ENCODE results near the gene RAPGEF2. TPM values are rescaled to one million over a fixed set of nuclear protein-coding genes. Genes with fewer than 3 reads are reported as not detected.

Gene RAPGEF2
- total RNA-seq, 1 experiment from 2014 or later = 23.8 TPM

DNA sequence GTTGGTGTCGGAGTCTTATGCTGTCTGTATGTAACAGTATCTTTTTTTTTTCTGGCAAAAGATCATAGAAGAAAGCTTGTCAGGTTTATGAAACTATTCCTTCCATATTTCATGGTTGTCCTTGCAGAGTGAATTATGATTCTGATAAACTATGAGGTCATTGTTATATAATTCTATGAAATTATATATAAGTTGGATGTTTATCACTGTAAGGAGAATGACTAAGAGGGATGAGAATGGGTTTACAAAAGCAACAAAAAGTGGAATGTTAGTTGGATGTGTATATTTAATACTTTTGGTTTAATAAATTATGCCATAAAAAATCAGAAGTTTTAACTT is 43.1 kb downstream of the RAPGEF2 start:
- intact Hi-C loops (cut with micrococcal nuclease; ENCODE audit: unreplicated experiment) = no loop called here
- Mint-ChIP-seq H3K9me3 (ENCODE audit: low read depth, unreplicated experiment) (no peaks in the 10 kb centered on the region), H3K36me3 (ENCODE audit: insufficient read depth, unreplicated experiment) (no peaks in the 10 kb centered on the region), H3K27ac (ENCODE audit: unreplicated experiment) (no peak overlapping the region), H3K27me3 (ENCODE audit: unreplicated experiment) (no peaks in the 10 kb centered on the region), H3K4me3 (ENCODE audit: low read depth, unreplicated experiment) (no peak overlapping the region), H3K4me1 (ENCODE audit: low read depth, unreplicated experiment) (peaks cover 6% of the 10 kb centered on the region)
- CTCF ChIA-PET = no interaction called here
- no peak for DNase-seq
- TF ChIP-seq, protein P1, sequence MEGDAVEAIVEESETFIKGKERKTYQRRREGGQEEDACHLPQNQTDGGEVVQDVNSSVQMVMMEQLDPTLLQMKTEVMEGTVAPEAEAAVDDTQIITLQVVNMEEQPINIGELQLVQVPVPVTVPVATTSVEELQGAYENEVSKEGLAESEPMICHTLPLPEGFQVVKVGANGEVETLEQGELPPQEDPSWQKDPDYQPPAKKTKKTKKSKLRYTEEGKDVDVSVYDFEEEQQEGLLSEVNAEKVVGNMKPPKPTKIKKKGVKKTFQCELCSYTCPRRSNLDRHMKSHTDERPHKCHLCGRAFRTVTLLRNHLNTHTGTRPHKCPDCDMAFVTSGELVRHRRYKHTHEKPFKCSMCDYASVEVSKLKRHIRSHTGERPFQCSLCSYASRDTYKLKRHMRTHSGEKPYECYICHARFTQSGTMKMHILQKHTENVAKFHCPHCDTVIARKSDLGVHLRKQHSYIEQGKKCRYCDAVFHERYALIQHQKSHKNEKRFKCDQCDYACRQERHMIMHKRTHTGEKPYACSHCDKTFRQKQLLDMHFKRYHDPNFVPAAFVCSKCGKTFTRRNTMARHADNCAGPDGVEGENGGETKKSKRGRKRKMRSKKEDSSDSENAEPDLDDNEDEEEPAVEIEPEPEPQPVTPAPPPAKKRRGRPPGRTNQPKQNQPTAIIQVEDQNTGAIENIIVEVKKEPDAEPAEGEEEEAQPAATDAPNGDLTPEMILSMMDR (IDR thresholded peaks at IDR 0.05; ENCODE audit: unreplicated experiment) = no peak
- no TSS peak for BruUV-seq (replicated peaks)

DNA sequence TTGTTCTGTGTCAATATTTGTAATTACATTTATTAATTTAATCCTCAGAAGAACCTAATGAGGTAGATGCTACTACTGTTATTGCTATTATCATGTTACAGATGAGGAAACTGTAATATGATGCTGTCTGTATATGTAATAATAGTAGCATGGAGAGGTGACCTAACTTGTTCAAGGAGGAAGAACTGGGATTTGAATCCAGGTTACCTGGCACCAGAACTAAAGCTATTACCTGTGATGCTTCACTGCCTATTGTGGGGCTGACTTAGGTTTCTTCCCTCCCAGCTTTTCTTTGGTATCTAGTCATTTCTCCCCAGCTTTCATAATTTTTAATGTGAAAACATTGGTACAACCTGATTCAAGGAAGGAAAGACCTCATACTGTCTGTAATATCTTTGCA is 43.6 kb downstream of the RAPGEF2 start:
- DNase-seq = no peak
- Mint-ChIP-seq H3K27me3 (ENCODE audit: unreplicated experiment) (no peaks in the 10 kb centered on the region), H3K27ac (ENCODE audit: unreplicated experiment) (no peak overlapping the region), H3K36me3 (ENCODE audit: insufficient read depth, unreplicated experiment) (no peaks in the 10 kb centered on the region), H3K4me3 (ENCODE audit: low read depth, unreplicated experiment) (no peak overlapping the region), H3K9me3 (ENCODE audit: low read depth, unreplicated experiment) (no peaks in the 10 kb centered on the region), H3K4me1 (ENCODE audit: low read depth, unreplicated experiment) (peaks cover 6% of the 10 kb centered on the region)
- intact Hi-C loops (cut with micrococcal nuclease; ENCODE audit: unreplicated experiment) = no loop called here
- CTCF ChIA-PET = no interaction called here
- TF ChIP-seq, protein P1 (IDR thresholded peaks at IDR 0.05; ENCODE audit: unreplicated experiment) = no peak
- BruUV-seq (replicated peaks) = no TSS peak

DNA sequence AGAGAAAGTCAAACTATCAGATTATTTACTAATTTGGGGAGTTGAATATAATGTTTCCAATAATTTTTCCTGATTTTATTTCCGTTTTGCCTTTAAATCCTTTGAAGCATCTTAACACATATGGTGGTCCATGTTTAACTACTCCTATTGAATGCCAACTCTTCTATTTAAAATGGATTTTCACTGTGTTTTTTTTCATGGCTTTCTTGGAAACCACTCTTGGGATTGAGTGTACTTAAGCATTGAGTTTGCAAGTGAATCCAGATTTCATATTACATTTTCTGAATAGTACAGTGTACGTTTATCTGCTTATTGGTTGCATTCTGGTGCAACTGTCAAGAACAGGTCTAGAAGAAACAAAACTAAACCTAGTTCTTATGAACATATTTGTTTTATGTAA is 45.6 kb downstream of the RAPGEF2 start:
- TF ChIP-seq, protein P1 (IDR thresholded peaks at IDR 0.05; ENCODE audit: unreplicated experiment) = no peak
- no peak overlapping the region for H3K4me3 Mint-ChIP-seq (ENCODE audit: low read depth, unreplicated experiment)
- CTCF ChIA-PET = no interaction called here

DNA sequence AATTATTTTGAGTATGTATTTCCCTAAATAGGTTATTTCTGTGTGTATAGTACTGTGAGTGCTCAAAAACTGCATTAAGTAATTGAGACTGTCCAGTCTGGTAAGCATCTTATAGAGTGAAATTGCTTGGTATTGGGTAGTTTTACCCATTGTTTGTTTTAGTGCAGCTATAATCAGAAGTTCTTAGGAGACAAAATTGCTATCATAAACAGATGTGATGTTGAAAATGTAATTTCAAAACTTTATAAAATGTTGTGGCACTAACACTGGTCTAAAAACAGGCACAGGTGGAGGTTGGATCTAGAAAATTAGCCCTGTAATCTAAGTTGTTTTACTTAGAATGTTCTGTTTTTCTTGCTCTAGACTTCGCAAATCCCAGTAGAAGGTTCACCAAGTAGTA is 46.8 kb downstream of the RAPGEF2 start:
- peaks cover 6% of the 10 kb centered on the region for H3K4me1 Mint-ChIP-seq (ENCODE audit: low read depth, unreplicated experiment)
- H3K4me3 Mint-ChIP-seq (ENCODE audit: low read depth, unreplicated experiment) = no peak overlapping the region
- no peak overlapping the region for H3K27ac Mint-ChIP-seq (ENCODE audit: unreplicated experiment)
- no peaks in the 10 kb centered on the region for H3K36me3 Mint-ChIP-seq (ENCODE audit: insufficient read depth, unreplicated experiment)
- CTCF ChIA-PET = no interaction called here
- no peak for DNase-seq
- no TSS peak for BruUV-seq (replicated peaks)
- no peaks in the 10 kb centered on the region for H3K9me3 Mint-ChIP-seq (ENCODE audit: low read depth, unreplicated experiment)
- no peaks in the 10 kb centered on the region for H3K27me3 Mint-ChIP-seq (ENCODE audit: unreplicated experiment)
- TF ChIP-seq, protein P1 (IDR thresholded peaks at IDR 0.05; ENCODE audit: unreplicated experiment) = no peak
- intact Hi-C loops (cut with micrococcal nuclease; ENCODE audit: unreplicated experiment) = no loop called here

More for the DNA sequence above, 45.6 kb downstream of the RAPGEF2 start:
- H3K27ac Mint-ChIP-seq (ENCODE audit: unreplicated experiment) = no peak overlapping the region
- DNase-seq = no peak
- no peaks in the 10 kb centered on the region for H3K36me3 Mint-ChIP-seq (ENCODE audit: insufficient read depth, unreplicated experiment)
- H3K27me3 Mint-ChIP-seq (ENCODE audit: unreplicated experiment) = no peaks in the 10 kb centered on the region
- no peaks in the 10 kb centered on the region for H3K9me3 Mint-ChIP-seq (ENCODE audit: low read depth, unreplicated experiment)
- H3K4me1 Mint-ChIP-seq (ENCODE audit: low read depth, unreplicated experiment) = peaks cover 6% of the 10 kb centered on the region
- intact Hi-C loops (cut with micrococcal nuclease; ENCODE audit: unreplicated experiment) = no loop called here
- no TSS peak for BruUV-seq (replicated peaks)

DNA sequence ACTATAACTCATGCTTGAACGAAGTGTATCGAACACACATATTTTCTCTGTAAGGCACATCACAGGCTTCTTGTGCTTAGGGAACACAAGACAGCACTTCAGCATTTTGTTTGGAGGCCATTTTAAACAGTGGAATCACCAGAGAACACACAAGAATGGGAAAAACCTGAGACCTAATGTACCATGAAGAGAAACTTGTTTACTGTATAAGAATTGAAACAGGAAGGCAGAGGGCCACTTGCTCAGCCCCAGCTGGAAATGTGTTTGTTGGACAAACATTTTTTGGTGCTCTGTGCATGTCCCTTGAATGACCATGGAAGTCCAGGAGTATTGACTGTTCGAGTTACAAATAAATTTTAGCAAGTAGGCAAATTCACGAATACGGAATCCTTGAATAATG is 47.5 kb downstream of the RAPGEF2 start:
- CTCF ChIA-PET = no interaction called here
- peaks cover 5% of the 10 kb centered on the region for H3K4me1 Mint-ChIP-seq (ENCODE audit: low read depth, unreplicated experiment)

More for the DNA sequence above, 47.5 kb downstream of the RAPGEF2 start:
- TF ChIP-seq, protein P1 (IDR thresholded peaks at IDR 0.05; ENCODE audit: unreplicated experiment) = no peak
- intact Hi-C loops (cut with micrococcal nuclease; ENCODE audit: unreplicated experiment) = no loop called here
- Mint-ChIP-seq H3K36me3 (ENCODE audit: insufficient read depth, unreplicated experiment) (no peaks in the 10 kb centered on the region), H3K27me3 (ENCODE audit: unreplicated experiment) (no peaks in the 10 kb centered on the region), H3K27ac (ENCODE audit: unreplicated experiment) (no peak overlapping the region), H3K4me3 (ENCODE audit: low read depth, unreplicated experiment) (no peak overlapping the region), H3K9me3 (ENCODE audit: low read depth, unreplicated experiment) (no peaks in the 10 kb centered on the region)
- no TSS peak for BruUV-seq (replicated peaks)
- DNase-seq = no peak
